PC-9 (cell line): ENCODE measurements around the gene CRTC3. TPM values are rescaled to one million over a fixed set of nuclear protein-coding genes. Genes with fewer than 3 reads are reported as not detected.

Experiments
- BruUV-seq: library from RNA; stranded (reverse); fragments of 400-500 nt; replicated peaks from 2 replicates; lab custom pipeline; 2021; lab: Mats Ljungman, UMichigan
- CTCF ChIA-PET: fragments of 300-600 bp; sonication (Branson Sonifier 250); formaldehyde crosslinking; loops from one replicate; lab custom pipeline; 2022; ENCODE audit warnings: antibody characterized with exemption; lab: Charles Lee
- POLR2A ChIA-PET: fragments of 300-600 bp; sonication (Branson Sonifier 250); formaldehyde crosslinking; loops from one replicate; lab custom pipeline; 2022; ENCODE audit warnings: antibody characterized with exemption; ENCODE audit not compliant: unreplicated experiment; lab: Charles Lee
- DNase-seq, 2 experiments: peaks; one replicate each; pipeline versions ENCODE4 v3.0.0 to v3.0.0-alpha.2; 2015 to 2022; ENCODE audit warnings: mixed read lengths in 1 of 2
- H2AFZ ChIP-seq: fragments of 200-600 bp; sonication (generic); 2 replicates; pipeline ENCODE4 v1.8.1; 2017; ENCODE audit warnings: antibody characterized with exemption
- H3F3A ChIP-seq: fragments of 200-600 bp; sonication (generic); 2 replicates; pipeline ENCODE4 v1.8.1; 2017; ENCODE audit warnings: antibody characterized with exemption, mild to moderate bottlenecking, low read depth; ENCODE audit not compliant: insufficient read depth
- H3K27ac ChIP-seq: fragments of 200-600 bp; sonication (generic); 2 replicates; pipeline ENCODE4 v1.6.1; 2016; ENCODE audit warnings: mixed run types
- H3K27me3 ChIP-seq: fragments of 200-600 bp; sonication (generic); 2 replicates; pipeline ENCODE4 v1.6.1; 2016; ENCODE audit warnings: low read depth, mixed run types; ENCODE audit not compliant: insufficient read depth
- H3K36me3 ChIP-seq: fragments of 200-600 bp; sonication (generic); 2 replicates; pipeline ENCODE4 v1.6.1; 2016; ENCODE audit warnings: low read depth, mixed run types
- H3K4me1 ChIP-seq: fragments of 200-600 bp; sonication (generic); replicated peaks from 2 replicates; pipeline ENCODE4 v1.6.1; 2016; ENCODE audit warnings: mixed run types; ENCODE audit not compliant: insufficient read depth
- H3K4me2 ChIP-seq: fragments of 200-600 bp; sonication (generic); 2 replicates; pipeline ENCODE4 v1.6.1; 2017; ENCODE audit warnings: mixed run types
- H3K4me3 ChIP-seq: fragments of 200-600 bp; sonication (generic); 2 replicates; pipeline ENCODE4 v1.6.1; 2016; ENCODE audit warnings: mixed run types
- H3K79me2 ChIP-seq: fragments of 200-600 bp; sonication (generic); 2 replicates; pipeline ENCODE4 v1.6.1; 2017; ENCODE audit warnings: low read depth, mixed run types
- H3K9me2 ChIP-seq: fragments of 200-600 bp; sonication (generic); 2 replicates; pipeline ENCODE4 v1.8.1; 2017; ENCODE audit warnings: mild to moderate bottlenecking; ENCODE audit not compliant: insufficient read depth
- H3K9me3 ChIP-seq: fragments of 200-600 bp; sonication (generic); 2 replicates; pipeline ENCODE4 v1.8.1; 2016; ENCODE audit warnings: low read depth; ENCODE audit not compliant: insufficient read depth
- H4K20me1 ChIP-seq: fragments of 200-600 bp; sonication (generic); 2 replicates; pipeline ENCODE4 v1.8.1; 2017; ENCODE audit not compliant: insufficient read depth
- EZH2 ChIP-seq: fragments of 200-600 bp; sonication (generic); IDR thresholded peaks from 2 replicates; pipeline ENCODE4 v1.8.0; 2017; ENCODE audit warnings: antibody characterized with exemption, low read depth
- intact Hi-C: fragments of 100-400 bp; cut with micrococcal nuclease; formaldehyde crosslinking; loops from one replicate; pipeline ENCODE4 v1.10.0; 2022; ENCODE audit not compliant: unreplicated experiment
- total RNA-seq: library from RNA; stranded (reverse); gene quantifications from 2 replicates; pipeline ENCODE4 v1.2.3, GENCODE V29; 2021
- TF ChIP-seq, protein P1 (sequence below): fragments of 200-600 bp; sonication (generic); conservative IDR thresholded peaks from 2 replicates; pipeline ENCODE4 v1.6.1; 2017; ENCODE audit warnings: mixed run types, antibody characterized with exemption, mild to moderate bottlenecking, moderate library complexity

CRTC3 gene
- total RNA-seq, 1 experiment from 2014 or later: 18.6 TPM

DNA sequence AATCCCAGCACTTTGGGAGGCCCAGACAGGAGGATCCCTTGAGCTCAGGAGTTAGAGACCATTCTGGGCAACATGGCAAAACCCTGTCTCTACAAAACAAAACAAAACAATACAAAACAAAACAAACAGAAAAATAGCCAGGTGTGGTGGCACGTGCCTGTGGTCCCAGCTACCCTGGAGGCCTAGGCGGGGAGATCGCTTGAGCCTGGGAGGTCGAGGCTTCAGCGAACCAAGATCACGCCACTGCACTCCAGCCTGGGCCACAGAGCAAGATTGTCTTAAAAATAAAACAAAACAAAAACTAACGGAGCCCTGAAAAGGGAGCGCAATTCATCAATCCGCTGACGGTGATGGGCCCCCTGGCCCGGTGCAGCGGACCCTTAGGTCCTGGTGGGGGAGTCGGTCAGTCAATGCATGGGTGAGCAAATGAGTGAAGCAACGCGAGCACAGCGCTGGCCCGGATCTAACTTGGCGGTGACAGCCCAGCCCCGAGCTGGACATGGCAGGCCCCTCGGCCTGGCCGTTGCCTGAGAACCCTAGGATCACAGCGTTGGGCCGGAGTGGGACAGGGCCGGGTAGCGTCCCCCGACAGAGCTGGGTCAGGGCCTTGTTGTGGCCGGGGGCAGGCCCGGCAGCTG, 135.0 kb downstream of the CRTC3 start:
- intact Hi-C loops: loop anchor here (5.0 kb wide), 2 partner anchors 208 to 1973 kb away; no protein-coding TSS in a partner anchor

GRCh38 chr15:90665288-90666134, 135.8 kb downstream of the CRTC3 start:
- POLR2A ChIA-PET: interaction anchor here (0.5 kb wide), 1 partner anchor 193 kb away, joined by 3 read pairs; no protein-coding TSS in a partner anchor
- Histone ChIP-seq H3K27me3 (no peaks in the 10 kb centered on the region), H3K36me3 (no peaks in the 10 kb centered on the region), H3K4me3 (peak overlapping the region; percentile 75), H3K4me1 (peaks cover 37% of the 10 kb centered on the region), H3K79me2 (peaks cover 7% of the 10 kb centered on the region; the same call in 1 of the 2 replicates), H3K9me2 (no peaks in the 10 kb centered on the region), H3F3A (peaks cover 23% of the 10 kb centered on the region; the same call in 1 of the 2 replicates), H3K9me3 (no peaks in the 10 kb centered on the region), H3K27ac (peak overlapping the region; percentile 56), H2AFZ (peak overlapping the region; percentile 90), H3K4me2 (peak overlapping the region; percentile 93), H4K20me1 (no peaks in the 10 kb centered on the region)
- no TSS peak for BruUV-seq
- TF ChIP-seq, protein P1, sequence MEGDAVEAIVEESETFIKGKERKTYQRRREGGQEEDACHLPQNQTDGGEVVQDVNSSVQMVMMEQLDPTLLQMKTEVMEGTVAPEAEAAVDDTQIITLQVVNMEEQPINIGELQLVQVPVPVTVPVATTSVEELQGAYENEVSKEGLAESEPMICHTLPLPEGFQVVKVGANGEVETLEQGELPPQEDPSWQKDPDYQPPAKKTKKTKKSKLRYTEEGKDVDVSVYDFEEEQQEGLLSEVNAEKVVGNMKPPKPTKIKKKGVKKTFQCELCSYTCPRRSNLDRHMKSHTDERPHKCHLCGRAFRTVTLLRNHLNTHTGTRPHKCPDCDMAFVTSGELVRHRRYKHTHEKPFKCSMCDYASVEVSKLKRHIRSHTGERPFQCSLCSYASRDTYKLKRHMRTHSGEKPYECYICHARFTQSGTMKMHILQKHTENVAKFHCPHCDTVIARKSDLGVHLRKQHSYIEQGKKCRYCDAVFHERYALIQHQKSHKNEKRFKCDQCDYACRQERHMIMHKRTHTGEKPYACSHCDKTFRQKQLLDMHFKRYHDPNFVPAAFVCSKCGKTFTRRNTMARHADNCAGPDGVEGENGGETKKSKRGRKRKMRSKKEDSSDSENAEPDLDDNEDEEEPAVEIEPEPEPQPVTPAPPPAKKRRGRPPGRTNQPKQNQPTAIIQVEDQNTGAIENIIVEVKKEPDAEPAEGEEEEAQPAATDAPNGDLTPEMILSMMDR: no peak
- TF ChIP-seq EZH2: no peak
- CTCF ChIA-PET: interaction anchor here (0.6 kb wide), 1 partner anchor 48 kb away, joined by 4 read pairs; no protein-coding TSS in a partner anchor
- peak; percentile 40 to 69 for DNase-seq
- intact Hi-C loops: loop anchor here (5.0 kb wide), 1 partner anchor 1972 kb away; no protein-coding TSS in a partner anchor

More for the DNA sequence above, 135.0 kb downstream of the CRTC3 start:
- H3K4me3 ChIP-seq: peak overlapping the region; percentile 75
- no peaks in the 10 kb centered on the region for H3K36me3 ChIP-seq
- H3K79me2 ChIP-seq: peaks cover 7% of the 10 kb centered on the region; the same call in 1 of the 2 replicates
- POLR2A ChIA-PET: interaction anchor here (0.5 kb wide), 1 partner anchor 192 kb away, joined by 3 read pairs; no protein-coding TSS in a partner anchor
- CTCF ChIA-PET: interaction anchor here (0.5 to 0.6 kb wide), 2 partner anchors 49 to 617 kb away, joined by 3 to 4 read pairs; no protein-coding TSS in a partner anchor
- peak overlapping the region; percentile 93 for H3K4me2 ChIP-seq
- DNase-seq: peak in 1 of 2 experiments; percentile 11
- peaks cover 27% of the 10 kb centered on the region; the same call in 1 of the 2 replicates for H3F3A ChIP-seq
- H3K9me2 ChIP-seq: no peaks in the 10 kb centered on the region
- peak overlapping the region; percentile 90 for H2AFZ ChIP-seq
- H3K9me3 ChIP-seq: no peaks in the 10 kb centered on the region
- no peaks in the 10 kb centered on the region for H4K20me1 ChIP-seq
- BruUV-seq: TSS peak; percentile 51
- TF ChIP-seq EZH2: no peak
- TF ChIP-seq, protein P1: no peak
- H3K27ac ChIP-seq: peak overlapping the region; percentile 56; the same call in 1 of the 2 replicates
- H3K27me3 ChIP-seq: no peaks in the 10 kb centered on the region
- peaks cover 43% of the 10 kb centered on the region for H3K4me1 ChIP-seq
